A673 (cell line): ENCODE measurements around the gene NDP.

Experiments
- CTCF ChIP-seq: fragments of 300-800, 200-600 bp; sonication (generic); conservative IDR thresholded peaks from 2 replicates; pipeline ENCODE4 v1.5.1; 2017; ENCODE audit warnings: low read depth, mild to moderate bottlenecking, antibody characterized with exemption, low read length, moderate library complexity, mixed read lengths
- EZH2 ChIP-seq: fragments of 200-600 bp; sonication (generic); IDR thresholded peaks from 2 replicates; pipeline ENCODE4 v1.6.1; 2017; ENCODE audit warnings: borderline replicate concordance, low read depth, mild to moderate bottlenecking, mixed read lengths, antibody characterized with exemption, low read length; ENCODE audit not compliant: poor library complexity, severe bottlenecking

DNA sequence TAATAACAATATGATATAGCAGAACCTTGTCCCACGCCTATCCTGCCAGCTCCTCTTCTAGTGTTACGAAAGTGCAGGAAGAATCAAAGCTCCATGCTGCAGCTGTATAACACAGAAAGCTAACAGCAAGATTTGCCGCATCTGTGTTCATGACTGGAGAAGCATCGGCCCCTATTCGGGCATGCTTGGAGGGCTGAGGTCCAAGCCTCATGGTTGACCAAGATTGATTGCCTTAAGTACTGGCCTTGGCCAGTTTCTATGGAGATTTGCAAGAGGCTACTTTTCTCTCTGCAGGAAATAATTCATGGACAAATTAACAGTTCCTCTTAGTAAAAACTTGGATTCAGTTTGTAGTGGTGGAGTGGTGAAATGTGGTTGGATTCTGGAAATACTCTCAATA, 12.9 kb upstream of the NDP start:
- TF ChIP-seq CTCF (no peak), EZH2 (no peak)
